SK-N-SH (cell line): ENCODE measurements around the gene GRB7. TPM values are rescaled to one million over a fixed set of nuclear protein-coding genes. Genes with fewer than 3 reads are reported as not detected.

Experiments
- CTCF ChIA-PET: fragments of 300-600, 350-600 bp; formaldehyde crosslinking; extraction: SDS; loops from one replicate; lab custom pipeline; 2021; lab: Yijun Ruan, JAX
- POLR2A ChIA-PET: fragments of 350-600 bp; sonication (Branson Sonifier 250); formaldehyde crosslinking; extraction: SDS; loops from one replicate; lab custom pipeline; 2020; ENCODE audit warnings: antibody characterized with exemption, inconsistent platforms; lab: Yijun Ruan, JAX
- DNase-seq: peaks from one replicate; pipeline ENCODE4 v3.0.0; 2012
- H2AFZ ChIP-seq: fragments of 200-600 bp; sonication (generic); 2 replicates; pipeline ENCODE4 v1.8.1; 2016; ENCODE audit warnings: antibody characterized with exemption, mild to moderate bottlenecking, low read depth
- H3F3A ChIP-seq: fragments of 200-600 bp; sonication (generic); replicated peaks from 2 replicates; pipeline ENCODE3; 2016; ENCODE audit warnings: antibody characterized with exemption, mild to moderate bottlenecking; ENCODE audit not compliant: insufficient read depth
- H3K27ac ChIP-seq, 2 experiments: fragments of 200-500 bp in 1 of 2; fragments of 200-600 bp in 1 of 2; sonication (Bioruptor generic) in 1 of 2; sonication (generic), shearing (Covaris generic) in 1 of 2; 2 replicates each; pipeline versions ENCODE4 v1.5.1 to v1.6.1; 2014 to 2016; ENCODE audit warnings: low read depth in 2 of 2, inconsistent platforms in 1 of 2, low read length in 1 of 2, mild to moderate bottlenecking in 1 of 2, mixed read lengths in 1 of 2
- H3K27me3 ChIP-seq: fragments of 200-600 bp; sonication (generic), shearing (Covaris generic); 2 replicates; pipeline ENCODE4 v1.6.1; 2016; ENCODE audit warnings: mixed run types; ENCODE audit not compliant: insufficient read depth
- H3K36me3 ChIP-seq, 2 experiments: fragments of 200-500 bp in 1 of 2; fragments of 200-600 bp in 1 of 2; sonication (Bioruptor generic) in 1 of 2; sonication (generic) in 1 of 2; replicated peaks in 1 of 2; 2 replicates each; pipeline versions ENCODE3 to v1.5.1; 2014 to 2016; ENCODE audit warnings: low read length in 1 of 2, mild to moderate bottlenecking in 1 of 2; ENCODE audit not compliant: insufficient read depth in 2 of 2, control insufficient read depth in 1 of 2
- H3K4me1 ChIP-seq, 2 experiments: fragments of 200-500 bp in 1 of 2; fragments of 200-600 bp in 1 of 2; sonication (Bioruptor generic) in 1 of 2; sonication (generic), shearing (Covaris generic) in 1 of 2; 2 replicates each; pipeline versions ENCODE4 v1.5.1 to v1.6.1; 2014 to 2016; ENCODE audit warnings: low read depth in 1 of 2, low read length in 1 of 2, mixed run types in 1 of 2; ENCODE audit not compliant: insufficient read depth in 2 of 2, control insufficient read depth in 1 of 2
- H3K4me2 ChIP-seq: fragments of 200-600 bp; sonication (generic), shearing (Covaris generic); 2 replicates; pipeline ENCODE4 v1.6.1; 2017; ENCODE audit warnings: mixed run types
- H3K4me3 ChIP-seq, 2 experiments: fragments of 200-500 bp in 1 of 2; fragments of 200-600 bp in 1 of 2; sonication (Bioruptor generic) in 1 of 2; sonication (generic), shearing (Covaris generic) in 1 of 2; 2 replicates each; pipeline versions ENCODE4 v1.5.1 to v1.8.1; 2014 to 2016; ENCODE audit warnings: low read depth in 2 of 2, inconsistent platforms in 1 of 2, low read length in 1 of 2, mild to moderate bottlenecking in 1 of 2, mixed read lengths in 1 of 2, moderate library complexity in 1 of 2
- H3K79me2 ChIP-seq: fragments of 200-600 bp; sonication (generic); 2 replicates; pipeline ENCODE4 v1.8.1; 2017; ENCODE audit warnings: mild to moderate bottlenecking; ENCODE audit not compliant: insufficient read depth
- H3K9ac ChIP-seq: fragments of 200-600 bp; sonication (generic); 2 replicates; pipeline ENCODE4 v1.6.1; 2017; ENCODE audit warnings: mixed run types
- H3K9me2 ChIP-seq: fragments of 200-600 bp; sonication (generic); 2 replicates; pipeline ENCODE4 v1.6.1; 2017; ENCODE audit warnings: mixed run types
- H3K9me3 ChIP-seq: fragments of 200-600 bp; sonication (generic); 2 replicates; pipeline ENCODE4 v1.6.1; 2017; ENCODE audit warnings: mixed run types, mild to moderate bottlenecking, moderate library complexity
- H4K20me1 ChIP-seq: fragments of 200-600 bp; sonication (generic); 2 replicates; pipeline ENCODE4 v1.6.1; 2017; ENCODE audit warnings: mild to moderate bottlenecking, mixed run types; ENCODE audit not compliant: insufficient read depth
- CHD2 ChIP-seq: fragments of 150-350 bp; IDR thresholded peaks from 2 replicates; pipeline ENCODE4 v1.6.1; 2018; ENCODE audit warnings: low read length; ENCODE audit not compliant: partially characterized antibody
- EZH2phosphoT487 ChIP-seq: fragments of 200-600 bp; sonication (generic); IDR thresholded peaks from 2 replicates; pipeline ENCODE4 v1.6.1; 2017; ENCODE audit warnings: low read depth, mixed run types, mild to moderate bottlenecking, antibody characterized with exemption, moderate library complexity, borderline replicate concordance
- FOSL2 ChIP-seq: IDR thresholded peaks from 2 replicates; pipeline ENCODE4 v1.4.0; 2012; ENCODE audit warnings: low read depth, mild to moderate bottlenecking, moderate library complexity, borderline replicate concordance
- FOXJ3 ChIP-seq: sonication (generic); formaldehyde crosslinking; IDR thresholded peaks from 2 replicates; pipeline ENCODE4 v1.5.1; 2020; ENCODE audit warnings: mild to moderate bottlenecking, missing genetic modification reagents
- FOXM1 ChIP-seq: IDR thresholded peaks from 2 replicates; pipeline ENCODE4 v1.4.0; 2012; ENCODE audit warnings: low read depth, mild to moderate bottlenecking
- GABPA ChIP-seq: IDR thresholded peaks from 2 replicates; pipeline ENCODE4 v1.4.0; 2012; ENCODE audit warnings: low read depth, mild to moderate bottlenecking
- MEF2A ChIP-seq: IDR thresholded peaks from 2 replicates; pipeline ENCODE4 v1.4.0; 2012; ENCODE audit warnings: low read depth, borderline replicate concordance
- MXI1 ChIP-seq: IDR thresholded peaks from 2 replicates; pipeline ENCODE4 v1.6.1; 2012; ENCODE audit warnings: mild to moderate bottlenecking, low read depth, low read length, improper control_type of control experiment
- NRF1 ChIP-seq: IDR thresholded peaks from 2 replicates; pipeline ENCODE4 v1.6.1; 2012; ENCODE audit warnings: low read depth, mild to moderate bottlenecking, low read length
- POLR2AphosphoS5 ChIP-seq: IDR thresholded peaks from 2 replicates; pipeline ENCODE4 v1.6.1; 2012; ENCODE audit warnings: low read depth, low read length
- RFX5 ChIP-seq: IDR thresholded peaks from 2 replicates; pipeline ENCODE4 v1.6.1; 2012; ENCODE audit warnings: mild to moderate bottlenecking, improper control_type of control experiment, low read length
- SMC3 ChIP-seq: IDR thresholded peaks from 2 replicates; pipeline ENCODE4 v1.6.1; 2012; ENCODE audit warnings: low read depth, low read length, improper control_type of control experiment
- TAF1 ChIP-seq: IDR thresholded peaks from 2 replicates; pipeline ENCODE4 v1.6.1; 2012; ENCODE audit warnings: low read depth, mild to moderate bottlenecking, low read length, moderate library complexity, borderline replicate concordance
- TEAD4 ChIP-seq: IDR thresholded peaks from 2 replicates; pipeline ENCODE4 v1.4.0; 2012; ENCODE audit warnings: mild to moderate bottlenecking, borderline replicate concordance; ENCODE audit not compliant: insufficient read depth
- WGBS: methylation state at CpG from one replicate; pipeline ENCODE4 v1.1.6; 2017; ENCODE audit warnings: low lambda C conversion rate; 5-methylcytosine and 5-hydroxymethylcytosine counted together
- polyA plus RNA-seq, 3 experiments: library from polyadenylated mRNA; depleted of rRNA; stranded (reverse); fragments of >200 nt; gene quantifications; 2 replicates each; pipeline ENCODE4 v1.2.3, GENCODE V29; 2012
- TF ChIP-seq, protein P1 (sequence below): IDR thresholded peaks from 2 replicates; pipeline ENCODE4; 2012

Gene GRB7
- polyA plus RNA-seq, 1 of the 3 experiments (the other 2 are of a cell fraction): not detected

DNA sequence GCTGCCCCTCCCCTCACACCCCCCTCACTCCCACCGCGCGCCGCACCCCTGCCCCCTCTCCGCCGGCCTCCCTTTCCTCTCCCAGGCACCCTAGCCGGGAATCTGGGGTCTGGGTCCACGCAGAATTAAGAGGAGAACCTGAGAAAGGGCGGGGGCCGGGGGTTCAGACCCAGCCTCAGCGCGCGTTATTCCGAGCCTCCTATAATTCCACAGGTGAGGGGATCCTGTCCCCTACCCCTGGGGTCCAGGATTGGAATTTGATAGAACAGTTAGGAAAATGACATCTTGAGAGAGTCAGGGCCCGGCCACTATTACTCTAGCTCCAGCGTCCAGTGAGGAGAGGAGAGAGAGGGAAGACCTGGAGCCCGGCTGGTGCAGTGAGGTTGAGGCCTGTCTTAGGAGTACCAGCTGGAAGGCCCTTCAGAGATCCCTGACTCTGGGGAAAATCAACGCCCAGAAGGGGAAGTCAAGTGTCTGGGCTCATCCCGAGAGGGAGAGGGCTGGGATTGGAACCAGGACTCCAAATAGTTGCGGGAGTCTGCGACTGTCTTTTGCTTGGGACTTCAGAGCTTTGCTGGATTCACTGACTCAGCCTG lies 17.3 kb downstream of the GRB7 start:
- H3K9me3 ChIP-seq: no peaks in the 10 kb centered on the region
- H3K4me2 ChIP-seq: peak overlapping the region; percentile 96
- peak overlapping the region; percentile 60 to 62 for H3K4me3 ChIP-seq
- H3F3A ChIP-seq: peaks cover 5% of the 10 kb centered on the region
- 69% methylated on average over 15 of the region's 21 CpGs for WGBS
- DNase-seq: no peak
- TF ChIP-seq FOXJ3 (CRISPR knock-in tag) (no peak), FOSL2 (no peak), TEAD4 (no peak), CHD2 (no peak)
- no peak overlapping the region for H3K27ac ChIP-seq
- H3K9me2 ChIP-seq: no peaks in the 10 kb centered on the region
- peak overlapping the region; percentile 70 for H3K9ac ChIP-seq
- peak overlapping the region; percentile 96 for H2AFZ ChIP-seq
- peaks cover 0 to 10% of the 10 kb centered on the region in 2 experiments; a peak in 1 of 4 replicates for H3K4me1 ChIP-seq
- H4K20me1 ChIP-seq: no peaks in the 10 kb centered on the region
- no peaks in the 10 kb centered on the region for H3K79me2 ChIP-seq
- H3K36me3 ChIP-seq: no peaks in the 10 kb centered on the region
- ChIA-PET CTCF (interaction anchor here (0.6 to 2.9 kb wide), 16 partner anchors 9 to 225 kb away, joined by 3 to 33 read pairs (median 4); partner anchors contain the start of genes MIEN1 and PGAP3), POLR2A (interaction anchor here (0.5 to 1.1 kb wide), 2 partner anchors 133 to 1946 kb away, joined by 3 read pairs; no protein-coding TSS in a partner anchor)
- H3K27me3 ChIP-seq: peaks cover 30% of the 10 kb centered on the region; the same call in 1 of the 2 replicates

DNA sequence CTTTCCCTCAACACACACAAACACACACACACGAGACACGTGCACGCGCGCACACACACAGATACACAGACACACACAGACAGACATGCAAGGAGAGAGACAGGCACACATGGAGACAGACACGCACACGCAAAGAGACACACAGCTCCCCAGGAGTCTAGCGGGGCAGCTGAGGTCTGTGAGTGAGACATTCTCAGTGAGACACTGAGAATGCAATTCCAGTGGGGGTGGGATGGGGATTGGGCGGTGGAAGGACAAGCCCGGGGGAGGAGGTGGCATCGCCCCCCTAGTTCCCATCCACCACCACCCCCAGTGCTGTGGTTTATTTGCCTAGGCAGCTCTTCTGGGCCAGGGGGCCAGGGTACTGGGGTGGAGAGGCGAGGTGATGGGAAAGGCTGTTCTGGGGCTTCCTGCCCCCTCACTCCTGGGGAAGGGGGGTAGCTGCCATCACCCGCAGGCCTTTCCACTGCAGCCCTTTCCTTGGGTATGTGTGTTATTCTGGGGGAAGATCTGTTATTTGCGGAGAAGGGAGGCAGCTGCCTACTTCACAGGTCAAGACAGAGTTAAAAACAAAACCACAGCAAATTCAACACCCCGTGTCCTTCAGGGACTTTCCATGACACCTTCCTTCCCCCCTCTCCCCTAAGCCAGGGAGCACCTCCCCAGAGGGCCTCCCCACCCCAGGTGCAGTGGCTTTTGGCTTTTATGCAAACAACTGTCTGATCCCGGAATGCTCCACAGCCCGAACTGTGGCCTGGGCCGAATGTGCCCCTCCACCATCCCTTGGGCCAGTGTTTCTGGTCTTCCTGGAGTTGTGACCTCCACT lies 18.0 kb downstream of the GRB7 start:
- peaks cover 5% of the 10 kb centered on the region for H3F3A ChIP-seq
- no peaks in the 10 kb centered on the region for H3K79me2 ChIP-seq
- H3K9ac ChIP-seq: no peak overlapping the region
- H3K9me2 ChIP-seq: no peaks in the 10 kb centered on the region
- H3K9me3 ChIP-seq: no peaks in the 10 kb centered on the region
- no peak overlapping the region for H3K4me3 ChIP-seq
- ChIA-PET POLR2A (interaction anchor here (1.1 kb wide), 1 partner anchor 134 kb away, joined by 3 read pairs; no protein-coding TSS in a partner anchor), CTCF (interaction anchor here (1.1 to 2.9 kb wide), 9 partner anchors 9 to 224 kb away, joined by 3 to 33 read pairs (median 5); partner anchors contain the start of gene MIEN1)
- WGBS: 87% methylated on average over 18 of the region's 18 CpGs
- no peaks in the 10 kb centered on the region for H3K36me3 ChIP-seq
- H3K4me1 ChIP-seq: peaks cover 0 to 4% of the 10 kb centered on the region in 2 experiments; a peak in 1 of 4 replicates
- peak overlapping the region; percentile 96; the same call in 1 of the 2 replicates for H2AFZ ChIP-seq
- no peak overlapping the region for H3K27ac ChIP-seq
- TF ChIP-seq, protein P1, sequence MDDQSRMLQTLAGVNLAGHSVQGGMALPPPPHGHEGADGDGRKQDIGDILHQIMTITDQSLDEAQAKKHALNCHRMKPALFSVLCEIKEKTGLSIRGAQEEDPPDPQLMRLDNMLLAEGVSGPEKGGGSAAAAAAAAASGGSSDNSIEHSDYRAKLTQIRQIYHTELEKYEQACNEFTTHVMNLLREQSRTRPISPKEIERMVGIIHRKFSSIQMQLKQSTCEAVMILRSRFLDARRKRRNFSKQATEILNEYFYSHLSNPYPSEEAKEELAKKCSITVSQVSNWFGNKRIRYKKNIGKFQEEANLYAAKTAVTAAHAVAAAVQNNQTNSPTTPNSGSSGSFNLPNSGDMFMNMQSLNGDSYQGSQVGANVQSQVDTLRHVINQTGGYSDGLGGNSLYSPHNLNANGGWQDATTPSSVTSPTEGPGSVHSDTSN: no peak
- TF ChIP-seq SMC3 (no peak), NRF1 (no peak), TAF1 (no peak), FOXM1 (no peak), MXI1 (no peak), EZH2phosphoT487 (no peak), POLR2AphosphoS5 (no peak), FOXJ3 (CRISPR knock-in tag) (no peak), RFX5 (no peak), MEF2A (no peak), GABPA (no peak)
- H3K4me2 ChIP-seq: no peak overlapping the region
- DNase-seq: no peak
- H3K27me3 ChIP-seq: peaks cover 37% of the 10 kb centered on the region; the same call in 1 of the 2 replicates
- H4K20me1 ChIP-seq: no peaks in the 10 kb centered on the region
